ENCODE data around the gene CDC42BPB.

DNA sequence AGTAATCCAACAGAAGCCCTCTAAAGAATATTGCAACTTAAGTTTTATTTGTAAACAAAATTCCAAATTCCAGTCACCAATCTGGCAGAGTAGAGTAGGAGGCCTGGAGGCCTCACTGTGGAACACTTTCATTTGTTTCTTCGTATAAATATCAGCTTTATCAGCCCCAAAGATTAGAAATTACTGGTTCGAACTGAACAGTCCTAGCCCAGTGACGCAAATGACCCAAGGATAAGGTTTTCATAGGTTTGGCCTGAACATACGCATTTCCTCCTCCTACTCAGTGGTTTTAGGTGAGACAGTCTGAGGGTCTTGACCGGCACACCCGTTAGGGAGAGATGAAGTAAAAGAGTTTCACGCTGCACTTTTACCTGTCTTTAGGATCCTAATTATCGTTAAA, 1.7 kb downstream of the CDC42BPB start:
- no peak for TF ChIP-seq CTCF (IDR thresholded peaks at IDR 0.05)
- TF ChIP-seq, protein P1, sequence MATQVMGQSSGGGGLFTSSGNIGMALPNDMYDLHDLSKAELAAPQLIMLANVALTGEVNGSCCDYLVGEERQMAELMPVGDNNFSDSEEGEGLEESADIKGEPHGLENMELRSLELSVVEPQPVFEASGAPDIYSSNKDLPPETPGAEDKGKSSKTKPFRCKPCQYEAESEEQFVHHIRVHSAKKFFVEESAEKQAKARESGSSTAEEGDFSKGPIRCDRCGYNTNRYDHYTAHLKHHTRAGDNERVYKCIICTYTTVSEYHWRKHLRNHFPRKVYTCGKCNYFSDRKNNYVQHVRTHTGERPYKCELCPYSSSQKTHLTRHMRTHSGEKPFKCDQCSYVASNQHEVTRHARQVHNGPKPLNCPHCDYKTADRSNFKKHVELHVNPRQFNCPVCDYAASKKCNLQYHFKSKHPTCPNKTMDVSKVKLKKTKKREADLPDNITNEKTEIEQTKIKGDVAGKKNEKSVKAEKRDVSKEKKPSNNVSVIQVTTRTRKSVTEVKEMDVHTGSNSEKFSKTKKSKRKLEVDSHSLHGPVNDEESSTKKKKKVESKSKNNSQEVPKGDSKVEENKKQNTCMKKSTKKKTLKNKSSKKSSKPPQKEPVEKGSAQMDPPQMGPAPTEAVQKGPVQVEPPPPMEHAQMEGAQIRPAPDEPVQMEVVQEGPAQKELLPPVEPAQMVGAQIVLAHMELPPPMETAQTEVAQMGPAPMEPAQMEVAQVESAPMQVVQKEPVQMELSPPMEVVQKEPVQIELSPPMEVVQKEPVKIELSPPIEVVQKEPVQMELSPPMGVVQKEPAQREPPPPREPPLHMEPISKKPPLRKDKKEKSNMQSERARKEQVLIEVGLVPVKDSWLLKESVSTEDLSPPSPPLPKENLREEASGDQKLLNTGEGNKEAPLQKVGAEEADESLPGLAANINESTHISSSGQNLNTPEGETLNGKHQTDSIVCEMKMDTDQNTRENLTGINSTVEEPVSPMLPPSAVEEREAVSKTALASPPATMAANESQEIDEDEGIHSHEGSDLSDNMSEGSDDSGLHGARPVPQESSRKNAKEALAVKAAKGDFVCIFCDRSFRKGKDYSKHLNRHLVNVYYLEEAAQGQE (IDR thresholded peaks at IDR 0.05; ENCODE audit: insufficient read depth in 1 of 2, low read depth in 2 of 2, low read length in 1 of 2) = no peak
- TF ChIP-seq POLR2AphosphoS5 (IDR thresholded peaks at IDR 0.05; ENCODE audit: low read depth, low read length) = no peak
- TF ChIP-seq SIN3A (IDR thresholded peaks at IDR 0.05; ENCODE audit: borderline replicate concordance, insufficient read depth, low read depth, low read length) = no peak

Measured in Panc1 (cell line).